SH-SY5Y (cell line): Measurements from ENCODE around the gene HCRTR1.

Source experiments
- GATA2 ChIP-seq: IDR thresholded peaks from 2 replicates; pipeline ENCODE4 v1.6.1; 2011; ENCODE audit warnings: mild to moderate bottlenecking, low read depth, low read length
- GATA3 ChIP-seq: IDR thresholded peaks from 2 replicates; pipeline ENCODE4 v1.6.1; 2011; ENCODE audit warnings: low read depth, mild to moderate bottlenecking, low read length, moderate library complexity

- TF ChIP-seq GATA2 = no peak
- TF ChIP-seq GATA3 = no peak
Measured at GRCh38 chr1:31576201-31576669, 41.3 kb upstream of the HCRTR1 start, which contains the start of gene TINAGL1.
